Stimulated activated naive CD4-positive, alpha-beta T cell treated with Interleukin-2 at 50 U/mL for 16 hours (primary cell): ENCODE data around the gene LRIG1.

ENCODE experiments used
- DNase-seq: peaks from one replicate; lab custom pipeline; 2025; lab: John Stamatoyannopoulos, UW

The LRIG1 gene

GRCh38 chr3:66489115-66489514 lies 11.7 kb downstream of the LRIG1 start:
- DNase-seq = no peak

GRCh38 chr3:66488492-66488891 lies 12.3 kb downstream of the LRIG1 start:
- no peak for DNase-seq

DNA sequence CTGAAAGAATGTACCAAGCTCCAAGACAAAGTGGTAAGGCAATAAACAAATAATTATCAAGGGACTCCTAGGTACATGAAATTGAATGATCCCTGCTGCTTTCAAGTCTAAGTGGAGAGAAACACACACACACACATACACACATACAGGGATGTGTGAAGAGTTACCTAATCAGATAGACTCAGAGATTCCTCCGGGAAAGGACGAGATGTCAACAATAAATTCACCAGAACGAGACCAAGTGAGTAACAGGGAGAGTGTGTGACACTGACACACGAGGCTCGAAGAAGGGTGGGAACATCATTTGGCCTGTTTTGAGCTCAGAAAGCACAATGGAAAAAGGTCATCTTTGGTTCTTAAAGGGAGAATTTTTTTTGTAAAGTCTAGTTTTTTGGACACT lies 13.4 kb downstream of the LRIG1 start:
- DNase-seq = no peak

DNA sequence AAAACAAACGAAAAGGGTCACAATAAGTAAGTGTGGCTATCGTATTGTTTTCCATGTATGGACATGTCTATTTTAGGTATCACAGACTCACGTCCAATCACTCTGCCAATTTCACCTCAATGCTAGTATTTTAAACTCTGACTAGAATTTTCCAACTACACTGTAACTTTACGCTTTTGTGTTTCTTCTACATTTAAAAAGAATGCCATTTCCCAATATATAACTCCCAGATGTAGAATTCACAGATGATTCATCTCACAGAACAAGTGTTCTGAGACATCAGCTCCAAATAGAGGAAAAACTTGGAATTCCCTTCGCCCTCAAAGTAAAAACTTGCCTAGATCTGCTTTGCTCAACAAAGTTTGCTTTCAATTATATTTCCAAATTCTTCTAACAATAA lies 14.2 kb downstream of the LRIG1 start:
- no peak for DNase-seq

- no peak for DNase-seq
Measured at GRCh38 chr3:66486202-66486601, 14.6 kb downstream of the LRIG1 start.

- no peak for DNase-seq
Measured at GRCh38 chr3:66485291-66485968, 15.4 kb downstream of the LRIG1 start.

DNA sequence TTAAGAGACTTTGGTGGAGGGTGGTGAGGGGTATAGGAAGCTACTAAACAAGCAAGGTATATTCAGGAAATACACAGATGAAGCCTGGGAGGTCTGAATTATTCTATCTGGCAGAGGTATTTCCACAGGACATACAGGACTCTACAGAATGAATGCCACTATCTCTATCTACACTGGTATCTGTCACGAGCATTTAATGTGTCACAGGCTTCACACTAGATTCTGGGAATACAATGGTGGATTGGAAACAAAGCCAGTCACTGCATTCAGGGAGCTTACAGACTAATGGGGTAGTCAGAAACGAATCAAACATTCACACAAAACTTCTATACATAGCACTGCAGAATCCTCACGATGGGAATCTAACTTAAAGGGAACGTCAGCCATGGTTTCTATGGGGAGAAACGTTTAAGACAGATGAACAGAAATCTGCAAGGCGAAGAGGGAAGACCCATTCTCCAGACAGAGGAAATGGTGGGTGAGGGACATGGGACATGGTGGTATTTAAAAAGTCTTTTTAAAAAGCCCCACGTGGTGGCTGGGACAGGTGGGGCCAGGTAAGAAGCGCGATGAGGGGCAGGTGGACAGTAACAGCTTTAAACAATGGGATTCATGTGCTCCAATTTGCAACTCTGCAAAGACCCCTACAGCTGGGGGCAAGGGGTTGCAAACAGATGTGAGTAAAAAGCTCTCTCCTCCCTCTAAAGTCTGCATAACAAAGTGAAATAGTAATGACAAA lies 16.5 kb downstream of the LRIG1 start:
- DNase-seq = no peak

DNA sequence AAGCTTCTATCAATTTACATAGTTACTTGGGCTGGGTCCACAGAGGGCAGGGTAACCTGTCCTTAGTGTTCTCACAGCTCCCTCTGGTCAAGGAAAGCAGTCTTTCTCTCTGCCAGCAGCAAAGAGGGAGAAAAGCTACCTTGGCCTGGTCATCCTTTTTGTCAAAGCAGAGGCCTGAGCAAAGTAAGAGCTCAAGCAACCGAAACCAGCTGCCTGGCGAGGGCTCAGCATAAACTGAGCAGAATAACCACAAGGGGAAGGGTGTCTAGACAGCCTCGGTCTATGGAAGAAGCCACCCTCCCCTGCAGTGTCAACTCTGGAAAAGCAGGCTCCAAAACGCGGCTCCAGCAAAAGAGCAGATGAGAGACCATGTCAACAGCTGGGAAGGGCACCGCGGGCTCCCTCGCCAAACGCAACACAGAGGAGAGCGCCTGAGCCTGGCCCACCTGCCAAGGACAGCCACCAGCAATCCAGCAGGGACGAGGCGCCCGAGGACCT lies 17.4 kb downstream of the LRIG1 start:
- DNase-seq = no peak

GRCh38 chr3:66483006-66483405 lies 17.8 kb downstream of the LRIG1 start:
- DNase-seq = no peak

DNA sequence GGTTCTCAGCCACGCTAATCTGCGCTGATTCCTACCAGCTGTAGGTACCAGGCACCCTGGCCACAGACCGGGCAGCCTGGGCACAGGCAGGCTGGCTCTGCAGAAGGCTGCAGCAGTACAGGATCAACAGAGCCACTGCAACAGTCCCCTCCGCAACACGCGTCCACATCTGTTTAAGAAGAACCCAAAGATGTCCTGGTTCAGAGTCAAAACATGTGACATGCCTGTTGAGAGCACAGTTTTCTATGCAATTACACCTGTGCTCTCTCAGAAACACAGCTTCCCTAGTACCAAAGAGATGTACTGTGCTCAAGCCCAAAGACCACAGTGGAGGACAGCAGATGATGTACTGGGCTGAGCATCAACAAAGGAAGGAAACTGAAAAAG lies 18.8 kb downstream of the LRIG1 start:
- DNase-seq = no peak

GRCh38 chr3:66481071-66482017 lies 19.5 kb downstream of the LRIG1 start:
- DNase-seq = no peak

- DNase-seq = peak; percentile 32
Measured at GRCh38 chr3:66480666-66481065, 20.2 kb downstream of the LRIG1 start.

- DNase-seq = no peak
Measured at GRCh38 chr3:66479532-66479947, 21.3 kb downstream of the LRIG1 start.

DNA sequence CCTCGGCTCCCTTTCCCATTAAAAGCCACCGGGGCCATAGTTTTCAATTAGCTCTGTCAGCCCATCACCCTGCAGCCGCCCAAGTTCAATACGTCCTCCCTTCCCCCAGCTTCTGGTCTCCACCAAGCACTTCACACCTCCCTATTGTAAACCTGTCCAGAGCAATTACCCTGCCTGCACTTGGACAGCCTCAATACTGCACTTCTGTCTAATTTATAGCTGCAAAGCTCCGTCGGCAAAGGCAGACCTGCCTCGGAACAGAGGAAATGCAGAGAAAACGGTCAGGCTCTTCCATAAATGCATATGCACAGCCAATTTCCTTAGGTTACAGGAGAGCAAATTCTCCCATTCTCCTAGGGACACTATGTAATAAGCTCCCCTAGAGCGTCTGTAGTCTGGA lies 21.9 kb downstream of the LRIG1 start:
- no peak for DNase-seq

- no peak for DNase-seq
Measured at GRCh38 chr3:66477856-66478255, 23.0 kb downstream of the LRIG1 start.

DNA sequence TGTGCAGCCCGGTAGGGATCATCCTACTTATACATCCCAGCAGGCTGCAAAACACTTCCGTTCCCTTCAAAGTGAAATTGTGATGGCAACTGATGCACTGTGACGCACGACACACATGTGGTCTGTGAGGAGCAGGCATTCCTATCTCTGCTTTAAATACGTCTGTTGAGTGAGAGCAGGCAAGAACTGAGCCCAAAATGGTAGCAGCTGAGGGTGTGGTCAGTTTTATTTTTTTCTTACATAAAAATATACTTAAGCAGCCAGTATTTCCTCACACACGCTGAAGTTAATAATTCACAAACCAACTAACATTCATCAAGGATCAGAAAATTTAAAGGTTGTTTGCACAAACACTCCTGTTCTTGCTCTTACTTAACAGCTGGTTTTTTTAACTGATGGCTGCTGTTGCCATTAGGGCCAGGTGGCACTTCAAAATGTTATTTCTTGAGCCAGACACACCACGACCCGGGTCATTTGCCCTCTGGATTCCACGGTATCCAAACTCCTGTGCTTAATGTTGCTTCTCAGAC lies 23.9 kb downstream of the LRIG1 start:
- no peak for DNase-seq

DNA sequence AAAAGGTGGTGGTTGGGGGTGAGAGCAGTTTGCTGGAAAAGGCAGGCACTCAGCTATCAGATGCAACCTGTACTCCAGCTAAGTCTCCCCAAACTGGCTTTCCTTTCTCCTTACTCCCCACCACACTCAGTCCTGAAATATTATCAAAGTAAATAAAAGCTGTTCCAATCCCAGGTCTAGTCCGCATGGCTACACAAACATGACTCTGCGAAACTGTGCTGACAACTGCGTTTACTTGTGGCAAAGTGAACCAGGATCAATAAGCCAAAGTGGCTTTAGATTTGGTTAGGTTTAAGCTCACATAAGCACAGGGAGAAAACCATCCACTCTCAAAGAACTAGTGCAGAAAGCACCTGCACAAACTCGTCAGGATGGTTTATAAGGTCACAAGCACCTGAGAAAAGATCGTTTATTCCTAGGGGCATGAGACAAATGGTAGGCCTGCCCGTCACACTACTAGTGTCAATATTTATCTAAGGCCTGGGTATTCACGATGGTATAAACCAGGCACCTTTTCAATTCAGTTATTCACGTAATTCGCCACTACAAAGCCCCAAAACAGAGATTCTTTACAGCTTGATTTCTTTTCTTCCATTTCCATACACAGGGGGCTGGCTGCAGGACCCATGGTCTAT lies 25.3 kb downstream of the LRIG1 start:
- no peak for DNase-seq

DNA sequence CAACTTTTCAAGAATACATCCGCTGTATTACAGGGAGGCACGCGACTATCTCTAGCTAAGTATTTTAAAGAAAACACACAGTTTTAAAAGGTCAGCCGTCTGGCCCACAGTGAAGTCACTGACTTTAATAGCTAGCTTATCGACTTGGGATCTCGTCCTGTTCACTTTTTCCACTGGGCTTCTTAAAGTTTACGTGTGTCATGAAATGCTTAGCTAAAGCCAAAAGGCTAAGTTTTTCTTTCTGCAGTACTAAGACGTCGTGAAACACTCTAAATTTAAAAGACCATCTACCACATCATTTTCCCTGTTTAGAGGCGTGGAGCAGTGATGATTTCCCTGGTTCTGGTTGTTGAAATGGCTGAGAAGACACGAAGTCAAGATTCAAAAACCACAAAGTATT lies 27.1 kb downstream of the LRIG1 start:
- DNase-seq = peak; percentile 22

DNA sequence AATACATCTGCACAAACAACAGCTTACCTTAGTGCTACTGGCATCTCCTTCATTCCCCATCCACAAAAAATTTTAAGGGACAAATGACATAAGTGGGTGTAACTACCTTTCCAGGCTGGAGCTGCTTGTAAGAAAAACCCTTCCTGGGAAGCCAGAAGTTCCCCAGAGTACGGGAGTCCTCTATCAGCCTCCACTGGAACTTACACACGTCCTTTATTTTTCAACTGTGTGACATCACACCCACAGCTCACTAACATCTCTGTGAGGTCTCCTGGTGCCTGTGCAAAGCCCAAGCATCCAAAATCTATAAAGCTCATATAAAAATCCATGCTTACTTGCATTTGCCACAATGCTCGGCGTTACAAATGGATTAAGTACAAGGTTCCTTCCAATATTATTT lies 27.6 kb downstream of the LRIG1 start:
- no peak for DNase-seq

GRCh38 chr3:66472313-66473134 lies 28.3 kb downstream of the LRIG1 start:
- peak; percentile 43 for DNase-seq
